ENCODE results near the gene PAEP.

PAEP gene

DNA sequence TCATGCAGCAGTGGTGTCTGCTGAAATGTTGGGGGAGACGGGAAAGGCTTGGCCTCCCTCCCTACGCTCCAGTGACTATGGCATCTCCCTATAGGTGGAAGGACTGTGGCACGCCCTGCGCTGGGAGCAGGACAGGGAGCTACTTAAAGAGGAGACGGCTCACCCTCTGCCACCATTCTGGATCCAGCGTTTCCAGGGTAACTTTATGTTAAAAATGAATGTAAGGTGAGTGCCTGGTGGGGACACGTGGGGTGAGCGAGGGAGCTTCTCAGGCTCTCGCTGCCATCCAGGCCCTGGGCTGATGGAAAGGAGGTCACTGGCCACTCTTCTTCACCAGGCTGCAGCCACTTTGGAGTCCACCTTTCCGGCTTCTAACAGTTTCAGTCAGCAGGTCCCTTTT lies 15.7 kb downstream of the PAEP start:
- Histone ChIP-seq H3K27me3 (ENCODE audit: insufficient read depth, poor library complexity, severe bottlenecking) (no peaks in the 10 kb centered on the region), H3K4me3 (replicated peaks; ENCODE audit: insufficient read depth, low read length) (no peak overlapping the region)

DNA sequence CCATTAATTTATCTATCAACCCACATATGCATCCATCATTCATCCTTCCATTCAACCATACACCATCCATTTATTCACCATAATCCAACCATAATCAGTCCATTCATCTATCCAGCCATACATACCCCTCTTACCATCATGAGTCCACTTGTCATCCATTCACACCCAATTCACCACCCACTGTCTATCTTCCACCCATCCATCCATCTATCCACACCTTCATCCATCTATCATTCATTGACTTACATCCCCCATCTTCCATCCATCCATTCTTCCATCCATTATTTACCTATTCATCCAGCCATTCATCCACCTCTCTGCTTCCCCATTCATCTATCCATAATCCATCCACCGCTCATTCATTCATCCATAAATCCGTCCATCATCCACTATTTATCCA lies 17.8 kb downstream of the PAEP start:
- no peaks in the 10 kb centered on the region for H3K27me3 ChIP-seq (ENCODE audit: insufficient read depth, poor library complexity, severe bottlenecking)
- DNase-seq (ENCODE audit: low read depth in 1 of 2, low spot score in 1 of 2) = no peak
- H3K27ac ChIP-seq (replicated peaks) = no peak overlapping the region
- no peak overlapping the region for H3K4me3 ChIP-seq (replicated peaks; ENCODE audit: insufficient read depth, low read length)
- no peak for TF ChIP-seq POLR2AphosphoS5 (IDR thresholded peaks at IDR 0.05; ENCODE audit: low read depth)
- TF ChIP-seq, protein P1, sequence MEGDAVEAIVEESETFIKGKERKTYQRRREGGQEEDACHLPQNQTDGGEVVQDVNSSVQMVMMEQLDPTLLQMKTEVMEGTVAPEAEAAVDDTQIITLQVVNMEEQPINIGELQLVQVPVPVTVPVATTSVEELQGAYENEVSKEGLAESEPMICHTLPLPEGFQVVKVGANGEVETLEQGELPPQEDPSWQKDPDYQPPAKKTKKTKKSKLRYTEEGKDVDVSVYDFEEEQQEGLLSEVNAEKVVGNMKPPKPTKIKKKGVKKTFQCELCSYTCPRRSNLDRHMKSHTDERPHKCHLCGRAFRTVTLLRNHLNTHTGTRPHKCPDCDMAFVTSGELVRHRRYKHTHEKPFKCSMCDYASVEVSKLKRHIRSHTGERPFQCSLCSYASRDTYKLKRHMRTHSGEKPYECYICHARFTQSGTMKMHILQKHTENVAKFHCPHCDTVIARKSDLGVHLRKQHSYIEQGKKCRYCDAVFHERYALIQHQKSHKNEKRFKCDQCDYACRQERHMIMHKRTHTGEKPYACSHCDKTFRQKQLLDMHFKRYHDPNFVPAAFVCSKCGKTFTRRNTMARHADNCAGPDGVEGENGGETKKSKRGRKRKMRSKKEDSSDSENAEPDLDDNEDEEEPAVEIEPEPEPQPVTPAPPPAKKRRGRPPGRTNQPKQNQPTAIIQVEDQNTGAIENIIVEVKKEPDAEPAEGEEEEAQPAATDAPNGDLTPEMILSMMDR (IDR thresholded peaks at IDR 0.05; ENCODE audit: insufficient read depth, low read length) = no peak
- TF ChIP-seq, protein P2, sequence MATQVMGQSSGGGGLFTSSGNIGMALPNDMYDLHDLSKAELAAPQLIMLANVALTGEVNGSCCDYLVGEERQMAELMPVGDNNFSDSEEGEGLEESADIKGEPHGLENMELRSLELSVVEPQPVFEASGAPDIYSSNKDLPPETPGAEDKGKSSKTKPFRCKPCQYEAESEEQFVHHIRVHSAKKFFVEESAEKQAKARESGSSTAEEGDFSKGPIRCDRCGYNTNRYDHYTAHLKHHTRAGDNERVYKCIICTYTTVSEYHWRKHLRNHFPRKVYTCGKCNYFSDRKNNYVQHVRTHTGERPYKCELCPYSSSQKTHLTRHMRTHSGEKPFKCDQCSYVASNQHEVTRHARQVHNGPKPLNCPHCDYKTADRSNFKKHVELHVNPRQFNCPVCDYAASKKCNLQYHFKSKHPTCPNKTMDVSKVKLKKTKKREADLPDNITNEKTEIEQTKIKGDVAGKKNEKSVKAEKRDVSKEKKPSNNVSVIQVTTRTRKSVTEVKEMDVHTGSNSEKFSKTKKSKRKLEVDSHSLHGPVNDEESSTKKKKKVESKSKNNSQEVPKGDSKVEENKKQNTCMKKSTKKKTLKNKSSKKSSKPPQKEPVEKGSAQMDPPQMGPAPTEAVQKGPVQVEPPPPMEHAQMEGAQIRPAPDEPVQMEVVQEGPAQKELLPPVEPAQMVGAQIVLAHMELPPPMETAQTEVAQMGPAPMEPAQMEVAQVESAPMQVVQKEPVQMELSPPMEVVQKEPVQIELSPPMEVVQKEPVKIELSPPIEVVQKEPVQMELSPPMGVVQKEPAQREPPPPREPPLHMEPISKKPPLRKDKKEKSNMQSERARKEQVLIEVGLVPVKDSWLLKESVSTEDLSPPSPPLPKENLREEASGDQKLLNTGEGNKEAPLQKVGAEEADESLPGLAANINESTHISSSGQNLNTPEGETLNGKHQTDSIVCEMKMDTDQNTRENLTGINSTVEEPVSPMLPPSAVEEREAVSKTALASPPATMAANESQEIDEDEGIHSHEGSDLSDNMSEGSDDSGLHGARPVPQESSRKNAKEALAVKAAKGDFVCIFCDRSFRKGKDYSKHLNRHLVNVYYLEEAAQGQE (IDR thresholded peaks at IDR 0.05; ENCODE audit: insufficient replicate concordance, low read depth) = no peak
- no peak for TF ChIP-seq SPI1 (IDR thresholded peaks at IDR 0.05; ENCODE audit: borderline replicate concordance, low read depth)
- TF ChIP-seq GABPA (IDR thresholded peaks at IDR 0.05; ENCODE audit: low read depth) = no peak

More for the DNA sequence above, 15.7 kb downstream of the PAEP start:
- TF ChIP-seq, protein P1 (IDR thresholded peaks at IDR 0.05; ENCODE audit: insufficient read depth, low read length) = no peak
- TF ChIP-seq SPI1 (IDR thresholded peaks at IDR 0.05; ENCODE audit: borderline replicate concordance, low read depth) (no peak), POLR2AphosphoS5 (IDR thresholded peaks at IDR 0.05; ENCODE audit: low read depth) (no peak), GABPA (IDR thresholded peaks at IDR 0.05; ENCODE audit: low read depth) (no peak)
- TF ChIP-seq, protein P2 (IDR thresholded peaks at IDR 0.05; ENCODE audit: insufficient replicate concordance, low read depth) = no peak
- no peak overlapping the region for H3K27ac ChIP-seq (replicated peaks)
- no peak for DNase-seq (ENCODE audit: low read depth in 1 of 2, low spot score in 1 of 2)

DNA sequence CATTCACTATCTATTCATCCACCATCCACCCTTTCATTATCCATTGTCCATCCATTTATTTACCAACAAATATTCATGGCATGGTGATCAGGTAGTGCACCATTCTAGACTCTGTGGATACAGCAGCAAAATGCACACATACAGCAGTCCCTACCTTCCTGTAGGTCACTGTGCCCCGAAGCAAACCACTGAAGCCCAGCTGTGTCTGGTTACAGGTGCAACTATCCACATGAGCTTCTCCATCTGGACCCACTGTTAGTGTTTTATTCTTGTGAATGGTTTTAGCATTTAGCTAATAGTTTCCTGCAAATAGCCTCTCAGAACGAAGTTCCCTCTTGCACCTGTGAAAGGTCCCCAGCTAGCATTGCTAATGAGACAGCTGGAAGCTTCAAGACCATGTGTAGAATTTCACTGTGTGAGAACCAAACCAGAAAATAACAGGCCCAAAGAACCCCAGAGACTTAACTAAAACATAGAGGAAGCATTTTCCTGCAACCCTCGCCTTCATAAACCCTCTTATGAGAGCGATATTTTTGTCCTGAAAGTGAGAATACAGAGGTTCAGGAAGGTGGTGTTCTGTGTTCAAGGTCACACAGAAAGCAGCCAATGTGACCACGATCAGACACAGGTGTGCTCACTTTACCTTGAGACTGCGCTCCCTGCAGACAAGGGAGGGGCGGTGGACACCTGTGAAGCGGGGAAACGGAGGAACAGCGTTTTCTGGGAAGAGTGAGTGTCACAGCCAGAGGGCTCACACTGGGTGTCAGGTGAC lies 18.5 kb downstream of the PAEP start:
- TF ChIP-seq, protein P2 (IDR thresholded peaks at IDR 0.05; ENCODE audit: insufficient replicate concordance, low read depth) = no peak
- TF ChIP-seq SPI1 (IDR thresholded peaks at IDR 0.05; ENCODE audit: borderline replicate concordance, low read depth) (no peak), POLR2AphosphoS5 (IDR thresholded peaks at IDR 0.05; ENCODE audit: low read depth) (no peak), GABPA (IDR thresholded peaks at IDR 0.05; ENCODE audit: low read depth) (no peak)
- TF ChIP-seq, protein P1 (IDR thresholded peaks at IDR 0.05; ENCODE audit: insufficient read depth, low read length) = no peak
- peaks cover 2% of the 10 kb centered on the region for H3K27me3 ChIP-seq (ENCODE audit: insufficient read depth, poor library complexity, severe bottlenecking)
- no peak for DNase-seq (ENCODE audit: low read depth in 1 of 2, low spot score in 1 of 2)
- H3K27ac ChIP-seq (replicated peaks) = no peak overlapping the region
- no peak overlapping the region for H3K4me3 ChIP-seq (replicated peaks; ENCODE audit: insufficient read depth, low read length)

Measured in HL-60 (cell line).